NCI-H2196 treated with DMSO at 0.1 percent for 48 hours (cell line): Measurements from ENCODE around the gene TMEM256.
"Not testable (repeated sequence)": the region's sequence is repeated elsewhere in the genome, so short reads cannot be mapped to it uniquely, and the experiment has no call there.

ENCODE experiments used
- DNase-seq: peaks from one replicate; lab custom pipeline; 2025; ENCODE audit not compliant: unreplicated experiment; lab: John Stamatoyannopoulos, UW

The TMEM256 gene

DNA sequence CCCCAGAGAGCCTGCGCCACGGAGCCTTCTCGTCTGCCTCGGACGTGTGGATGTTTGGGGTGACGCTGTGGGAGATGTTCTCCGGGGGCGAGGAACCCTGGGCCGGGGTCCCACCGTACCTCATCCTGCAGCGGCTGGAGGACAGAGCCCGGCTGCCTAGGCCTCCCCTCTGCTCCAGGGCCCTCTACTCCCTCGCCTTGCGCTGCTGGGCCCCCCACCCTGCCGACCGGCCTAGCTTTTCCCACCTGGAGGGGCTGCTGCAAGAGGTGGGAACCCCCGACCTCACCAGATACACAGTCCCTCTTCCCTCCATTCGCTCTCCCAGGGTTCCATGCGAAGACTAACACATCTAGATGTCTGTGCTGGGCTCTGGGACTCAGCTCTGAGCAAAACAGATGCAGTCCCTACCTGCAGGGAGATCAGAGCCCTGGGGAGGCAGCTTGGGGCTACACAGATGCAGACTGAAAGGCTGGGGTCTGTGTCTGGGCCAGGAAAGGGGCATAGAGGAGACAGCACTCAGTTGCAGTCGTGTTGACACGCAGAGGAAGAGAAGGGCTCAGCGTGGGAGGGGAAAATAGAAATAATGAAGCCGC lies 19.3 kb downstream of the TMEM256 start:
- no peak for DNase-seq

GRCh38 chr17:7383742-7384488 lies 20.0 kb downstream of the TMEM256 start:
- DNase-seq = peak; percentile 5

- no peak for DNase-seq
Measured at GRCh38 chr17:7383371-7383741, 20.5 kb downstream of the TMEM256 start.

GRCh38 chr17:7382901-7383300 lies 21.0 kb downstream of the TMEM256 start:
- DNase-seq = no peak

DNA sequence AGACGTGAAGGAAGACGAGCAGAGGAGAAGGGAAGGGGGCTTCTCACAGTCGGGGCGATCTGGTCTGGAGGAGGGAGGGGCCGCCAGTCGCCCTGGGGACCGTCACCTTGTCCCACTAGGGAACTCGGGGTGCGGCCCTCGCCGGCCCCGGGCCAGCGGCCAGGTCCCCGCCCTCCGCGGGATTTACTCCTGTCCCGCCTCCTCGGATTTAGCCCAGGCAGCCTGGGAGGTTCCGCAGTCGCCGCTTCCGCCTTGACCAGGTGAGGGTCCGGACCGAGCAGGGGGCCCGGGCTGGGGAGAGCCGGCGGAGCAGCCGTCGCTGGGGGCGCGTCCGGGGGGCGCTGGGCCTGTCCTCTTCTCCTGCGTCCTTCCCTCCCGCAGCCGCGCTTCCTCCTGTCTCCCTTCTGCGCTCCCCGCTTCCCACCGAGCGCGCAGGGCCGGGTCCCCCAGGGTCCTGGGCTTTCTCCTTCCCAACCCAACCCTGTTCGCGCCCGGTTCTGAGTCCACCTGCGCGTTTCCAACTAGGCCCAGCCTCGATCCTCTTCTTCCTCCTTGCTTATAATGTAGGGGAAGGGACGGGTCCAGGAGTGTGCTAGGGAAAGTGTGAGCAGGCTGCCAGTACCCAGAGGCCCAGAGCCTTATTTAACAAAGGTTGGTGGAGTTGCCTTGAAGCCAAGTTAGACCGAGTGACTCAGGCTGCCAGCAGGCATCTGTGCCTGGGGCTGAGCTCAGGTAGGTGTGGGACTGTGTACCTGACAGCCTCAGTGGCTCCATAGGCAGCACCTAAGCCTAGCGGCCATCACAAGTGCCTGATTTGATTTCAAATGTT lies 22.8 kb downstream of the TMEM256 start, which contains the start of gene TNK1:
TSS of gene TNK1 (plus strand) at position 235 of the 829 bp plus-strand sequence. CDS start 1,838 bp downstream, outside the sequence.
- DNase-seq = no peak

DNA sequence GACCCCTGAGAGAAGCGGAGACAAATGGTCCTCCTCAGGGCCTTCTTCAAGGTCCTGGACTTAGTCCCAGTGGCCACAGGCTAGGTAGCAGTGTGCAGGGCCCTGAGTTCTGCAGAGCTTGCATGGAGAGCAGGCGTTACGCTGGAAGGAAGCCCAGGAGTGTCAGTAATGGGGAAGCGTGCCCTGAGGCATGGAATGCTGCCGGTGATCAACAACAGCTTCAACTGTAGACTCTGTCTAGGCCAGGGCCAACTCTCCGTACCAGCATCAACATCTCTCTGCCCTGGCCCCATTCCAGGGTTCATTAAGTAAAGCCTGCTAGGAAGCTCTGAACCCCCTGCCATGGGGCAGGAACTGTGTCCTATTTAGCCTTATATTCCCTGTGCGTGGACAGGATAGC lies 23.6 kb downstream of the TMEM256 start:
- DNase-seq = no peak

DNA sequence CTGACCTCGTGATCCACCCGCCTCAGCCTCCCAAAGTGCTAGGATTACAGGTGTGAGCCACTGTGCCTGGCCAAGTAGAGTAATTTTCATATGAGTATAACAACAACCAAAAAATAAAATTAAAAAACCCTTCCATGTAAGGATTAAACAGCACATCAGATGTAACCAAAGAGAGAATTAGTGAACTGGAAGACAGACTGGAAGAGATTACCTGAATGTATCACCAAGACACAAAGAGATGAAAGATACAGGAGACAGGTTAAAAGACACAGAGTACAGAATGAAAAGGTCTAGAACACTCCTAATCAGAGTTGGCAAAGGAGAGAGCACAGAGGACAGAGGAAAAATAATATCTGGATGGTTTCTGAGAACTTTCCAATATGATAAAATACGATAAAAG lies 24.8 kb downstream of the TMEM256 start:
- no peak for DNase-seq

DNA sequence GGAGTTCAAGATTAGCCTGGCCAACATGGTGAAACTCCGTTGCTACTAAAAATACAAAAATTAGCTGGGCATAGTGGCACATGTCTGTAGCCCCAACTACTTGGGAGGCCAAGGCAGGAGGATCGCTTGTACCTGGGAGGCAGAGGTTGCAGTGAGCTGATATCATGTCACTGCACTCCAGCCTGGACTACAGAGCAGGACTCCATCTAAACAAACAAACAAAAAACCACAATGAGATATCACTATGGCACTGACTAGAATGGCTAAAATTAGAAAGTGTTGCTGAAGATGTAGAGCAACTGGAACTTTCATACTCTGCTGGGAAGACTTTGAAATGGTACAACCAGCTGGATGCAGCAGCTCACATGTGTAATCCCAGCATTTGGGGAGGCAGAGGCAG lies 29.5 kb downstream of the TMEM256 start:
- DNase-seq = no peak

DNA sequence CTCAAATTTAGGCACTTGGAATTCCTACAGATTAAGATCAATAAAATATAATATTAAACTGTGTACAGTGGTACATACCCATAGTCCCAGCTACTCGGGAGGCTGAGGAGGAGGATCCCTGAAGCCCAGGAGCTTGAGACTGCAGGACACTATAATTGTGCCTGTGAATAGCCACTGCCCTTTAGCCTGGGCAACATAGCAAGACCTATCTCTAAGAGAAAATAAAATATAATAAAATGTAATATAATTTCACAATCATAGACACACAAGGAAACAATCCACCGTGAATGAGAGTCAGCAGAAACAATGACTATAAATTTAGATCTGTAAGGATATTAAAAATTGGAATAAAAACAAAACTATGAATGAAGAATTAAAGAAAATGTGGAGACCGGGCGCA lies 33.0 kb downstream of the TMEM256 start:
- DNase-seq = no peak

- DNase-seq = no peak
Measured at GRCh38 chr17:7369825-7370224, 34.1 kb downstream of the TMEM256 start.

GRCh38 chr17:7368599-7368994 lies 35.3 kb downstream of the TMEM256 start:
- DNase-seq = not testable (repeated sequence)

DNA sequence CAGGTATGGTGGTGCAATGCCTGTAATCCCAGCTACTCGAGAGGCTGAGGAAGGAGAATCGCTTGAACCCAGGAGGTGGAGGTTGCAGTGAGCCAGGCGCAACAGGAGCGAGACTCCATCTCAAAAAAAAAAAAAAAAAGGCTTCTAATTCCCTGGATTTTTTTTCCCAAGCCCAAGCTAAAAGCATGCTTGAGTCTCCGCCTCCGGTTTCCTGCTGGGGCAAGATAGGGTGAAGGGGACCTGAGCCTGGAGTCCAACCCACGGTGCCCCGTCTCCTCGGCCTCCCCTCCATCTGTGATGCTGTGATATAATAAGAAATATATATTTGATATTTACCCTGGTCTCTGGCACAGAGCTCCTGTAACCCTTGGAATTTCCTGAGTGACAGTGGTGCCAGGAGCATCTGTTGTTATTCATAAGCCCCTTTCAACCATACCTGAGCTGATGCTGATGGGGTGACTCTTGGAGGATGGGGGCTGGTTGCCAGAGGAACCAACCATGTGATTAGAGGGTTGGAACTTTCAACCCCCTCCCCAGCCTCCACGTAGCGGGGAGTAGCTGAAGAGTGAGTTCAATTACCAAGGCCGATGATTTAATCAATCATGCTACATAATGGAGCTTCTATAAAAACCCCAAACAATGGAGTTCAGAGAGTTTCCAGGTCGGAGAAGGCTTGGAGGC lies 35.8 kb downstream of the TMEM256 start:
- no peak for DNase-seq

DNA sequence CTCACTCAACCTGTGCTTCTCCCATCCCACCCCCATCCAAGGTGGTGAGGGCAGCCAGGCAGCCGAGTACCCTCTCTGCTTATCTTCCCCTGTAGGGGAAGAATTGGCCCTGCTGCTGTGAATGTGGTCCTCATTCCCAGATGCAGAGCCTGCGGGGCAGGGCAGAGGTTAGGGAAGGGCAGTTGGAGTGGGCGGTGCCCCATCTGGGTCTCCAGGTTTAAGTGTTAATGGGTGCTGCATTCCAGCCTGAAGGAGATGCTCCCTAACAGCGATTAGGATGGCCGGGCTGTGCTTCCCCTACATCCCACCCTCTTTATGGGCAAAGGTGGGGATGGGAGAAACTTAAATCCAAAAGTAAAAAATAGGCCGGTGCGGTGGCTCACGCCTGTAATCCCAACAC lies 36.8 kb downstream of the TMEM256 start:
- DNase-seq = no peak

- DNase-seq = not testable (repeated sequence)
Measured at GRCh38 chr17:7365963-7366362, 37.9 kb downstream of the TMEM256 start.

- no peak for DNase-seq
Measured at GRCh38 chr17:7363311-7363710, 40.6 kb downstream of the TMEM256 start.

DNA sequence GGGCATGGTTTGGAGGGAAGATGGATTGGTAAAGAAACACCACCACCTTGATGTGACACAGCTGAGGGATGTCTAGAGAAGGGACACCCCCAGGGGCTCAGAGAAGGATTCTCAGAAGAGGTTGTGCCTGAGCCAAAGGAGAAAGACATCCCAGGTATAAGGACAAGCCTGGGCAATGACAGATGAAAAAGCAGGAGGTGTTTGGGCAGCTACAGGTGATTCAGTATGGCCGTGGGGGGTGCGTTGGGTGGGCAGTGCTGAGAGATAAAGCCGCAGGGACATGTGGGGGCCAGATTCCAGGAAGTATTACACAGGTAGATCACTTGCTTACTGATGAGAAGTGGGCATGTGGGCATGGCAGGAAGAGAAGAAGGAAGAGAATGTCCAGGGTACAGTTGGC lies 42.0 kb downstream of the TMEM256 start:
- no peak for DNase-seq

DNA sequence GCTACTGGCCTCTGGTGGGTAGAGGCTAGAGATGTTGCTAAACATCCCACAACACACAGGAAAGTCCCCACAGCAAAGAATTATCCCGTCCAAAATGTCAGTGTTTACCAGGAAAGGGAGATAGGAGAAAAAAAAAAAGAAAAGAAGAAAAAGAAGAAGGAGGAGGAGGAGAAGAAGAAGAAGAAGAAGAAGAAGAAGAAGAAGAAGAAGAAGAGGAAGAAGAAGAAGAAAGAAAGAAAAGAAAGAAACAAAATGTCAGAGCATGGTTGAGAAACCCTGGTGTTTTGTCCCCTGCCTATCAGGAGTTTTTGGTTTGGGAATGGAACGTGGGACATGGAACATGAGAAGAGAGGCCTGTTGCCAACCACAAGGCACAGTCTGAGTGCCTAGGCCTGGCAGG lies 46.5 kb downstream of the TMEM256 start:
- DNase-seq = no peak

DNA sequence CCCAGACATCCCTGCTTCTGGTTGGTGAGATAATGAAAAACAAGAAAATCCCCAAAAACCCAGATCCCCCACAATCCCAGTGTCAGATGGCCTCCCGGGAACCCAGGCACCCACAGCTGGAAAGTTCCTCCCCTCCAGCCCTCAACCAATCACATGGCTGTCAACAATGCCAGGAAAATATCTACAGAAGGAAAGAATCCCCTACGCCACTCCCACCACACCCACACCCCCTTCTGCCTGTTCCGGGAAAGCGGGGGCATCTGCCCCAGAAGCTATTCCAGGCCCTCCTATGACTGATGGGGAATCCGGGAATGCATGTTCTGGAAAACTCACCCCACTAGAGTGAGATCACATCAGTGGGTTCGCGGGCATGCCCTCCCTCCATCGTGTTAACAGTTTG lies 47.1 kb downstream of the TMEM256 start:
- no peak for DNase-seq

DNA sequence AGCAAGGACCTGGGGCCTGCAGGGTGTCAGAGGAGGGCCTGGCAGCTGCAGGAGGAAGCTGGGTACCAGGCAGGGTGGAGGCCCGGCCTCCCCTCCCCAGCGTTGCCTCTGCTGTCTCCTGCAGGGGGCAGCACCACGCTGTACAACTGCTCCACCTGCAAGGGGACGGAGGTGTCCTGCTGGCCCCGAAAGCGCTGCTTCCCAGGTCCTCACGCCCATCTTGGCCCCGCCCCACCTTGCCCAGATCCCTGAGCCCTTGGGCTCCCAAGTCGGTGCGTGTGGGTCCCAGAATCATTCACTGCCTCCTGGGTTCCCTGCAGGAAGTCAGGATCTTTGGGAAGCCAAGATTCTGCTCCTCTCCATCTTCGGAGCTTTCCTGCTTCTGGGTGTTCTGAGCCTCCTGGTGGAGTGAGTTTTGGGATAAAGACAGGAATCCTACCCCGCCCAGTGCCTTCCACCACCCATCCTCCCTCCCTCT lies 47.8 kb downstream of the TMEM256 start:
- peak; percentile 48 for DNase-seq

DNA sequence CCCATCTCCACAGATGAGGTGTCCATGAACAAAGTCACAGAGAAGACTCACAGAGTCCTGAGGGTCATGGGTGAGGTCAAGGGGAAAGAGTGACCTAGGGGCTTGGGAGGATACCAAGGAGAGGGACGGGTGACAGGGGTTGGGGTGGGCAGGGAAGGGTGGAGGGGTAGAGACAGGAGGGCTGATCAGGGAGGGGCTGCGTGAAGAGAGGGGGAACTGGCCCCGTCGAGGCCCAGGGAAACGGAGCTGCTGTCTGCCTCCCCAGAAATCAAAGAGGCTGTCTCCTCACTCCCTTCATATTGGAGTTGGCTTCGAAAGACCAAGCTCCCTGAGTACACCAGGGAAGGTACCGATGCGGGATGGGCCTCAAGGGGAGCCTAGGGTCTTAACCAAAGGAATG lies 48.3 kb downstream of the TMEM256 start:
- DNase-seq = no peak

DNA sequence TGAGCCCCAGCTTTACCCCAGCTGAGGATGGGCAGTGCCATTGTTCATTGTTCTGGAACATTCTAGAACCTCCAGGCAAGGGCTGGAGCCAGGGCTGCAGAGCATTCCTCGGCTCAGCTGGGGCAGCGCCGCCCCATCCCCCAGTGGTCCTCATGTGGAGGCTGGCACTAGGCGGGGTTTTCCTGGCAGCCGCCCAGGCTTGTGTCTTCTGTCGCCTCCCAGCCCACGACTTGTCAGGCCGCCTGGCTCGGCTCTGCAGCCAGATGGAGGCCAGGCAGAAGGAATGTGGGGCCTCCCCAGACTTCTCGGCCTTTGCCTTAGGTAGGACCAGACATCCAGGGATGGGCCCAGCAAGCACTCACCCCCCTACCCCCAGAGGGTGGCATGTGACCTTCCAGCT lies 48.8 kb downstream of the TMEM256 start, which contains the start of gene TMEM95:
TSS of gene TMEM95 (plus strand) at position 104 of the 400 bp plus-strand sequence. CDS start at position 153, 49 bp downstream.
- DNase-seq = no peak
